Measurements from ENCODE around the gene SMIM27. TPM values are rescaled to one million over a fixed set of nuclear protein-coding genes. Genes with fewer than 3 reads are reported as not detected.

The SMIM27 gene
- total and polyA plus RNA-seq, 2 of the 8 experiments (the other 6 are each of a cell fraction or from before 2014, with no cell fraction given) = 3.6 to 18.1 TPM

- TF ChIP-seq CHD7 (IDR thresholded peaks at IDR 0.05; ENCODE audit: insufficient replicate concordance, low read length) (no peak), SUZ12 (IDR thresholded peaks at IDR 0.05; ENCODE audit: low read length) (no peak), SIRT6 (IDR thresholded peaks at IDR 0.05; ENCODE audit: low read length) (no peak), BCL11A (IDR thresholded peaks at IDR 0.05; ENCODE audit: low read depth in 2 of 2, low read length in 2 of 2) (no peak), CREB1 (IDR thresholded peaks at IDR 0.05) (no peak), POLR2AphosphoS5 (IDR thresholded peaks at IDR 0.05; ENCODE audit: low read depth, low read length) (no peak), FOSL1 (IDR thresholded peaks at IDR 0.05; ENCODE audit: insufficient read depth, low read depth, low read length) (no peak), ZNF274 (IDR thresholded peaks at IDR 0.05; ENCODE audit: borderline replicate concordance, extremely low read depth, low read length) (no peak), KDM4A (IDR thresholded peaks at IDR 0.05; ENCODE audit: low read depth, low read length, severe bottlenecking) (no peak), NRF1 (IDR thresholded peaks at IDR 0.05; ENCODE audit: low read depth, low read length) (no peak), POLR2A (IDR thresholded peaks at IDR 0.05; ENCODE audit: control extremely low read depth in 1 of 2, low read depth in 2 of 2, low read length in 2 of 2) (no peak), CHD1 (IDR thresholded peaks at IDR 0.05; ENCODE audit: low read depth, low read length) (no peak)
These were observed 28.2 kb upstream of the SMIM27 start (continued) for GRCh38 chr9:32523910-32524309.

Data from H1 (cell line).